AG09309 (cell line): ENCODE measurements around the gene DRC1.

Source experiments
- DNase-seq: peaks from one replicate; pipeline ENCODE4 v3.0.0-alpha.2; 2010; ENCODE audit warnings: low read depth
- H3K4me3 ChIP-seq: 2 replicates; pipeline ENCODE4 v1.5.1; 2011; ENCODE audit warnings: mild to moderate bottlenecking, low read depth, low read length, moderate library complexity; ENCODE audit not compliant: control insufficient read depth
- TF ChIP-seq, protein P1 (sequence below): IDR thresholded peaks from 2 replicates; pipeline ENCODE4 v1.5.1; 2011; ENCODE audit warnings: mild to moderate bottlenecking, low read depth, low read length, inconsistent platforms; ENCODE audit not compliant: insufficient read depth, control insufficient read depth; ENCODE audit errors: missing control alignments

The DRC1 gene

DNA sequence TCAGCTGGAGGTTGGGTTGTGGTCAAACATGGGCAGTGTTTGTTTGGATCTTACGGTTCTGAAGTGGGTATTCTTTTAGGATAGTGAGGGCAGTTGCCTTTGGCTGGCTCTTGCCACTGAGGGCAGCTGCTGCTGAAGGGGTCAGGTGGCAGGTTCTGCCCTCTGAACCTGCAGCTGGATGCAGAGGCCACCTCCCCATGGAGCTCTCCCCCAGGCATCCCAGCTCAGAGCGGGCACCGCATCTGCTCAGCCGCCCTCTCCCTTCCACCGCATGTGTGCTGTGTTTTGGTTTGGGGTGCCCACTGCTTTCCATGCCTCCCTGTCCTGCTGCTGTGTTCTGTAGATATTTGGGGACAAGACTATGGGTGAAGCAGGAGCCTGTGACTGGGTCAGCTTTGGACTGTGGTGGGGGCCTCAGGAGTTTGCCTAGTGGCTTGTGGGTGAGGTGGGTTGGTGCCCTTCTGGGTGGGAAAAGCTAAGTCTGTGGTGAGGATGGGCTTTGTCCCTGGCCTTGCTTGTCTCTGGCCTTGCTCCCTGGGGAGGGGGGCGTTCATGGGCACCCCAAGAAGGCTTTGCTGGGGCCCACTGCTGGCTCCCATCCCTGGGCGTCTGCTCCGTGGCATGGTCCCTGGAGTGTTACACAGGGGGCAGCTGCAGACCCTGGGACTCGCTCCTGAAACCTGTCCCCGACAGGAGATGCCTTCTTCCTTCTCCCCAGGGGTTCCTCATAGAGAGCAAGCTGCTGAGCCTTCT lies 47.7 kb downstream of the DRC1 start:
- DNase-seq = no peak
- TF ChIP-seq, protein P1, sequence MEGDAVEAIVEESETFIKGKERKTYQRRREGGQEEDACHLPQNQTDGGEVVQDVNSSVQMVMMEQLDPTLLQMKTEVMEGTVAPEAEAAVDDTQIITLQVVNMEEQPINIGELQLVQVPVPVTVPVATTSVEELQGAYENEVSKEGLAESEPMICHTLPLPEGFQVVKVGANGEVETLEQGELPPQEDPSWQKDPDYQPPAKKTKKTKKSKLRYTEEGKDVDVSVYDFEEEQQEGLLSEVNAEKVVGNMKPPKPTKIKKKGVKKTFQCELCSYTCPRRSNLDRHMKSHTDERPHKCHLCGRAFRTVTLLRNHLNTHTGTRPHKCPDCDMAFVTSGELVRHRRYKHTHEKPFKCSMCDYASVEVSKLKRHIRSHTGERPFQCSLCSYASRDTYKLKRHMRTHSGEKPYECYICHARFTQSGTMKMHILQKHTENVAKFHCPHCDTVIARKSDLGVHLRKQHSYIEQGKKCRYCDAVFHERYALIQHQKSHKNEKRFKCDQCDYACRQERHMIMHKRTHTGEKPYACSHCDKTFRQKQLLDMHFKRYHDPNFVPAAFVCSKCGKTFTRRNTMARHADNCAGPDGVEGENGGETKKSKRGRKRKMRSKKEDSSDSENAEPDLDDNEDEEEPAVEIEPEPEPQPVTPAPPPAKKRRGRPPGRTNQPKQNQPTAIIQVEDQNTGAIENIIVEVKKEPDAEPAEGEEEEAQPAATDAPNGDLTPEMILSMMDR = no peak
- H3K4me3 ChIP-seq = no peak overlapping the region

- no peak for DNase-seq
- TF ChIP-seq, protein P1 = no peak
- H3K4me3 ChIP-seq = no peak overlapping the region
Measured at GRCh38 chr2:26450031-26450635, 48.4 kb downstream of the DRC1 start.

DNA sequence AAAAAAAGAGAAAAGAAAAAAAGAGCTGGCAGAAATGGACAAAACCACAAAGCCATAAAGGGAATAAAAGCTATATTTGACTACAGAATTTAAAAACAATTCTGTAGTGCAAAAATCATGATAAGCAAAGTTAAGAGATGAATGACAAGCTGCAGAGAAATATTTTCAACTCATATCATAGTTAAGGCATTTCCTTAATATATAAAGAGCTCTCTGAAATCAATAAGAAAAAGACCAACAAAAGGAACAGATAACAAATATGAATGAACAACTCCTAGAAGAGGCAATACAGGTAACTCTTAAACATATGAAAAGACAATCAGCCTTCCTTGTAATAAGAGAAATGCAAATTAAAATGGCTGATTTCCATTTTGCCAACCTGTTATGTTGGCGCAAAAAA lies 50.0 kb downstream of the DRC1 start:
- TF ChIP-seq, protein P1 = no peak
- H3K4me3 ChIP-seq = no peak overlapping the region
- DNase-seq = no peak

DNA sequence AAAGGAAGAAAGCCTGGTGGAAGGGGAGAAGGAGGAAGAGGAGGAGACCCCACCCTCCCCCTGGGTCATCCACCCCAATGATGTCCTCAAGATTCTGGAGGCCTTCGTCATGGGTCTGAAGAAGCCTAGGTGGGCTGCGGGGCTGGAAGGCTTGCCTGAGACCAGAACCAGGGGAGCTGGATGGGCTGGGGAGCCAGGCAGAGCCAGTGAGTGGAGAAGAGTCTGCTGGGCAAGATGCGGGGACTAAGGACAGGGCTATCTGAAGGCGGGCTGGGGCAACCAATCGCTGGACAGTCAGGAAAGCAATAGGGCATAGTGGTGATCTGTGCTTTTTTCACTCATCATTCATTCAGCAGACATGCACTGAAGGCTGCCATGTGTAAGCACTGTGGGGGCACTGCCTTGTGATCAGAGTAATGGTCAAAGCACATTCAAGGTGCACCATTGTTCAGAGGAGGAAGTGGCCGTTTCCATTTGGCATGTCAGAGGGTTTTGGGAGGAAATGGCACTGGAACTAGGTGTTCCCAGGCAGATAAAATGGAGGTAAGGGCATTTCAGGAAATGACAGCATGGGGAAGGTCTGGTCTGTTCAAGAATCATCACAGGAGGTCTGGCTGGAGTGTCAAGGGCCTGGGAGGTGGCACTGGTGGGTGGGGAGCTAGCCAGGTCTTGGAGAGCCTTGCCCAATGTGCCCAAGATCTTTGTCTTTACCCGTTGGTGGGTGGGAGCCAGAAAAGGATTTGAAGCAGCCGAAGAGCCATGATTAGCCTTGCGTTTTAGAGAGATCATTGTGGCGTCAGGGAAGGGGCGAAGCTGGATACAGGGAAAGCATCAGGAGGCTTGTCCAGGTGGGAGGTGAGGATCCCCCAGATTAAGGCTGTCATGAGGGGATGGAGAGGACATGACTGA lies 52.0 kb downstream of the DRC1 start:
- DNase-seq = no peak
- H3K4me3 ChIP-seq = no peak overlapping the region
- TF ChIP-seq, protein P1 = no peak

DNA sequence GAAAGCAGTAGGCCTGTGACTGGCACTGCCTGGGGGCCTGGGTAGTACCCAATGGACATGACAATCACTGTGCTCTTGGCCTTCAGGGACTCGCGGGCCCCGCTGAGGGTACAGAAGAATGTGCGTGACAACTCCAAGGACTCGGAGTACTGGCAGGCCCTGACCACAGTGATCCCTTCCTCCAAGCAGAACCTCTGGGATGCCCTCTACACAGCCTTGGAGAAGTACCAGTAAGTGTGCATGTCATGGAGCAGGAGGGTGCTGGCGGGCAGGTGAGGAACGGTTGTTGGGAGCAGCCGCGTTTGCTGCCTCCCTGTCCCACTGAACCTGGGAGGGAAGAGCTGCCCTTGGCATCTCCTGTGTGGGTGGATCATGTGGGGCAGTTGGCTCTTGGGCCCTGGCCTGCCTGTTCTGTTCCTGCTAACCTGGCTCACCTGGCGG lies 52.9 kb downstream of the DRC1 start:
- TF ChIP-seq, protein P1 = no peak
- DNase-seq = no peak

GRCh38 chr2:26455037-26455669 lies 53.4 kb downstream of the DRC1 start:
- H3K4me3 ChIP-seq = no peak overlapping the region
- TF ChIP-seq, protein P1 = no peak
- no peak for DNase-seq

More for the DNA sequence above, 52.9 kb downstream of the DRC1 start:
- H3K4me3 ChIP-seq = no peak overlapping the region
